Psoas muscle (tissue), 8 donors: ENCODE data around the gene CABCOCO1. TPM values are rescaled to one million over a fixed set of nuclear protein-coding genes. Genes with fewer than 3 reads are reported as not detected.

ENCODE experiments used
- ATAC-seq, 4 donors: fragments of 200-7000 bp; cut with Tn5 transposase; one replicate each; pipeline ENCODE4 v1.9.1; 2020; ENCODE audit warnings: moderate library complexity in 3 of 4, mild to moderate bottlenecking in 2 of 4
- DNase-seq, 2 donors: peaks; one replicate each; pipeline ENCODE4 v3.0.0-alpha.2; 2020
- H3K27ac ChIP-seq: fragments of 200-600 bp; one replicate; pipeline ENCODE4 v1.8.0; 2022
- H3K27me3 ChIP-seq, 3 donors: fragments of 200-600 bp in 1 of 3; one replicate each; pipeline versions ENCODE4 v1.6.1 to v1.8.0; 2013 to 2022; ENCODE audit warnings: low read length in 2 of 3, mild to moderate bottlenecking in 2 of 3, moderate library complexity in 1 of 3; ENCODE audit not compliant: insufficient read depth in 3 of 3
- H3K36me3 ChIP-seq, 2 donors: fragments of 200-600 bp in 1 of 2; one replicate each; pipeline versions ENCODE4 v1.6.1 to v1.8.0; 2013 to 2022; ENCODE audit warnings: low read depth in 1 of 2, mild to moderate bottlenecking in 1 of 2, moderate library complexity in 1 of 2; ENCODE audit not compliant: insufficient read depth in 1 of 2
- H3K4me1 ChIP-seq: fragments of 200-600 bp; one replicate; pipeline ENCODE4 v1.8.0; 2022
- H3K4me3 ChIP-seq: fragments of 200-600 bp; one replicate; pipeline ENCODE4 v1.8.0; 2022; ENCODE audit warnings: mild to moderate bottlenecking
- H3K9me3 ChIP-seq: fragments of 200-600 bp; one replicate; pipeline ENCODE4 v1.8.0; 2022
- whole genome bisulfite sequencing, 3 donors: extraction: QIAGEN DNeasy Blood & Tissue Kit; methylation state at CpG; one replicate each; pipeline versions ENCODE4 v1.1.6 to v1.1.7; 2013; 5-methylcytosine and 5-hydroxymethylcytosine counted together
- intact Hi-C, 2 donors: fragments of 100-400 bp; cut with DNase I; formaldehyde crosslinking; loops; one replicate each; pipeline versions ENCODE4 v1.11.0 to v1.14.2; 2022
- polyA plus RNA-seq, 3 donors: library from polyadenylated mRNA; stranded (reverse); fragments of 200-250 nt; gene quantifications; one replicate each; pipeline ENCODE4 v1.2.3, GENCODE V29; 2013
- total RNA-seq, 4 donors: library from RNA; stranded (reverse); fragmentation: NEBNext Ultra II Directional in 2 of 4; extraction: Animal tissue kit (Norgen Biotek cat#: 25700) in 2 of 4; gene quantifications; one replicate each; pipeline versions ENCODE4 v1.2.1 to v1.2.4, GENCODE V29; 2021 to 2023
- TF ChIP-seq, protein P1 (sequence below): fragments of 200-600 bp; IDR thresholded peaks from one replicate; pipeline ENCODE4 v1.8.0; 2022; ENCODE audit warnings: antibody characterized with exemption
- donor health status: healthy with polysubstance abuse.
- donor health status: DM: no; HTN: no; CAD: no; lungs with moderate emphysema.
- donor health status: Bipolar disorder and iron deficiency.
- donor health status: healthy.
- donor health status: DM: yes; HTN: yes; CAD: no.
- donor health status: DM: no; HTN: no; CAD: no.
- donor health status: DM: no; HTN: no; CAD: no.
- donor health status: DM: yes; HTN: yes; CAD: no.

Gene CABCOCO1
- total and polyA plus RNA-seq, 7 donors = 0.03 to 0.04 TPM; not detected in 5

DNA sequence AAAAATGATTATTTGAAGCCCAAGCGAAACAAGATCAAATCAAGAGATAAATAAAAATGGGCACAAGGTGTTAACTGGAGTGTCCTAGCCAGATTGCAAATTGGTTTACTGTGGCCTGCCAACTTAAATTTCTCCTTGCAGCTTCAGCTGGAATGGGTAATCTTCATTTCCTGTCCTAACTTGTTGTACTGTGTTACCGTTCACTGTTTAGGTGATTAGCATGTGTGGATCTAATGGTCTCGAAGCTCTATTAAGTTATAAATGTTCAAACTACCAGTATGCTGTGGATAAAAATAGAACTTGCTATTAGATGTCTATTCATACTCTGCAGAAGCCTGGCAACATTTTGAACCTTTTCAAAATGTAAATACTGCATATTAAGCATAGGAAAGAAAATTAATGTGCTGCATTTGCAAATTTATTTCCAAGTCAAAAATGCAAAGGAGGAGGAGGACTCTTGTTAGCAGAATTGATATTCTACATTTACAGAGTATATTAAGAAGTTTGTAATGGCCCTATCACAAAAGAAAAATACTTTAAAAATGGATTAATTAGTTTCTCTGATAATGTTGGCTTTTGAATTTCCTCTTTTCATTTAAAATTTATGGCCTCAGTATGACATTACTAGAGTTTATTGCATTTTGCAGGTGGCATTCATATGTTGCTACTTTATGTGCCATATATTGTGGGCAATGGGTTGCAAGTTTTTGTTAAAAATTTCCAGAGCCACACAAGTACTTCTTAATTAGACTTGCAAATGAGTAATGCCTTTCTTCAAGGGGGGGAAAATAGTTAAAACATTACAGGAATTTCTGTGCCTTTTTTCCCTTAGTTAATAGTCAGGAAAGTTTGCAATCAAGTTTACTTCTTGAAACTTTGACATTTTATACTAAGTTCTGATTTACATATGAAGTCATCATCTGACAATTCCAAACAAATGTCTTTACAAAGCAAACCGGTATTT lies 92.1 kb downstream of the CABCOCO1 start:
- Histone ChIP-seq H3K4me1 (peaks cover 11% of the 10 kb centered on the region), H3K36me3 (no peaks in the 10 kb centered on the region), H3K27ac (no peak overlapping the region), H3K27me3 (no peaks in the 10 kb centered on the region), H3K4me3 (no peak overlapping the region), H3K9me3 (no peaks in the 10 kb centered on the region)
- intact Hi-C loops = loop anchor here (5.0 to 10.0 kb wide), 2 partner anchors 490 to 492 kb away; no protein-coding TSS in a partner anchor
- TF ChIP-seq, protein P1, sequence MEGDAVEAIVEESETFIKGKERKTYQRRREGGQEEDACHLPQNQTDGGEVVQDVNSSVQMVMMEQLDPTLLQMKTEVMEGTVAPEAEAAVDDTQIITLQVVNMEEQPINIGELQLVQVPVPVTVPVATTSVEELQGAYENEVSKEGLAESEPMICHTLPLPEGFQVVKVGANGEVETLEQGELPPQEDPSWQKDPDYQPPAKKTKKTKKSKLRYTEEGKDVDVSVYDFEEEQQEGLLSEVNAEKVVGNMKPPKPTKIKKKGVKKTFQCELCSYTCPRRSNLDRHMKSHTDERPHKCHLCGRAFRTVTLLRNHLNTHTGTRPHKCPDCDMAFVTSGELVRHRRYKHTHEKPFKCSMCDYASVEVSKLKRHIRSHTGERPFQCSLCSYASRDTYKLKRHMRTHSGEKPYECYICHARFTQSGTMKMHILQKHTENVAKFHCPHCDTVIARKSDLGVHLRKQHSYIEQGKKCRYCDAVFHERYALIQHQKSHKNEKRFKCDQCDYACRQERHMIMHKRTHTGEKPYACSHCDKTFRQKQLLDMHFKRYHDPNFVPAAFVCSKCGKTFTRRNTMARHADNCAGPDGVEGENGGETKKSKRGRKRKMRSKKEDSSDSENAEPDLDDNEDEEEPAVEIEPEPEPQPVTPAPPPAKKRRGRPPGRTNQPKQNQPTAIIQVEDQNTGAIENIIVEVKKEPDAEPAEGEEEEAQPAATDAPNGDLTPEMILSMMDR = no peak
- no peak for DNase-seq
- WGBS, 3 donors = 30 to 44% (median 38%) methylated on average over 4 of the region's 4 CpGs
- no peak for ATAC-seq

DNA sequence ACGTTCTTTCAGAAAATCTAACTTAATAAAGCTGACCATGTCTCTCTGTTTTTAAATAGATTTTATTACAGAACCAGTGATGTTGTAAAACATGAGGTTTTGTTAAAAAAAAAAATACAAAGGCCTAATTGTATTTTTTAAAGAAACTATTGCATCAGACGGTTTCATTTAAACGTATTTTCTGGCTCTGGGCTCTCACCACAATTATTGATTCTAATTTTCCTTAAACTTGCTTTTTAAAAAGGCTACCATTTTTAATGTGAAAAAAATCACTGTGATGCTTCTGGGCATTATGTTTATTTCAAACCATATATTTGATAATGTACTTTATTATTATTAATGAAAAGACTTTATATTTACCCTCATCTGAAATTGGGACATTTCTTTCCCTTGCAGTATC lies 94.3 kb downstream of the CABCOCO1 start:
- intact Hi-C loops = loop anchor here in 1 of 2 donors (10.0 kb wide), 1 partner anchor 488 kb away; no protein-coding TSS in a partner anchor
- no peak for ATAC-seq

DNA sequence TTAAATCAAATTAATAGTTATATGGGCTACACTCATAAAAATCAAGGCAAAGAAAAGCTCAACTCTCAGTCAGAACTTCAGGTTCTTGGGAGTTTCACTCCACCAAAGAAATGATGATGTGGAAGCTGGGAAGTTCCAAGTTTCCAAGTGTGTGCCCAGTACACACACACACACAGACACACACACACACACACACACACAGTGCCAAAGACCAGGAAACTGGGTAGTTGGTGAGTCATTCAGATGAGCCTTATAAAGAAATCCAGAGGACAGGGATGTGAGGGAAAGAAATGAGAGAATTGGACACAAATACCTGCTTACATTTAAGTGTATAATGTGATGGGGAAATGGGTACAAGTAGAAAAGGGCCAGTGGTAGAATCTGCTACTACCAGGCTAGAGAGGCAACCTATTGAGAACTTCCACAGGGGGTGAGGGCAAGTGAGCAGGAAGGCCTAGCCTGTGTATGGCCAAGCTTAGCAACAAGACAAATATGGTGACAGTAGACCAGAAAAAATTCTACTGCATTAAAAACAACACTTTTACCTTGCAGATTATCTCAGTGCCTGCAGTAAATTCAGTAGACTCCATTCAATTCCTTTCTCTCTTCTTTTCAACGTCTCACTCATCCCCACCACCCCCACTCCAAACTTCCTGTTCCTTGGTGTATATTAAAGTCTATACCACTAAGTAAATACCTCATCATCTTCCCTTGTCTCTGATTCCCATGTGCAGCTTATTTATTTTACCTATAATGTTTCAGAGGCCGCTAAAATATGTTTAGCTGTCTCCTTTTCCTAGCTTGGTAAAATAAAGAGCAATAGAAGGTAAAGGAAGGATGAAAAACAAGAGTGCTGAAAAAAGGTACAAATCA lies 95.0 kb downstream of the CABCOCO1 start:
- no peak for ATAC-seq
- intact Hi-C loops = loop anchor here (1.0 to 10.0 kb wide), 2 partner anchors 39 to 487 kb away; no protein-coding TSS in a partner anchor

More for the DNA sequence above, 94.3 kb downstream of the CABCOCO1 start:
- DNase-seq = no peak
- Histone ChIP-seq H3K9me3 (no peaks in the 10 kb centered on the region), H3K27me3 (no peaks in the 10 kb centered on the region), H3K4me3 (no peak overlapping the region), H3K27ac (no peak overlapping the region), H3K36me3 (no peaks in the 10 kb centered on the region), H3K4me1 (peaks cover 9% of the 10 kb centered on the region)
- WGBS, 3 donors = 58 to 79% (median 63%) methylated on average over 3 of the region's 3 CpGs
- TF ChIP-seq, protein P1 = no peak

DNA sequence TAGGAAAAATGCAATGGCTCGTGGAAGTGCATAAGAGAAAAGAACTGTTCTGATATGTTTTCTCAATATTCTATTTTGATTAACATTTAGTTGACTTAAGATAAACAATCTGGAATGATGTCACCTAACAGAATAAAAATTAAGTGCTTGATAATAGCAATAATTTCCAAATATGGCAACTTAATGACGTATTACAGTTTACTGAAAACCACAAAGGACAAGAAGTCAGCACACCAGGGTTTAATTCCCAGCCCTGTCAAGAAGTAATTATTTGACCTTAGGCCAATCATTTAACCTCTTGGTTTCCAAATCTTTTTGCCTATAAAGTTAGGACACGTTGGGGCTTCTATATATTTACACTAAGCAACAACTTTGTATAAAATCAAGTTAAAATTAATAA lies 95.7 kb downstream of the CABCOCO1 start:
- DNase-seq (no peak), ATAC-seq (no peak)
- Histone ChIP-seq H3K4me1 (no peaks in the 10 kb centered on the region), H3K36me3 (no peaks in the 10 kb centered on the region), H3K27ac (no peak overlapping the region), H3K27me3 (no peaks in the 10 kb centered on the region), H3K9me3 (no peaks in the 10 kb centered on the region), H3K4me3 (no peak overlapping the region)
- TF ChIP-seq, protein P1 = no peak
- intact Hi-C loops = loop anchor here (1.0 to 10.0 kb wide), 2 partner anchors 38 to 486 kb away; no protein-coding TSS in a partner anchor
- 63 to 77% (median 70%) methylated on average over 3 of the region's 3 CpGs for WGBS, 3 donors

More for the DNA sequence above, 95.0 kb downstream of the CABCOCO1 start:
- Histone ChIP-seq H3K9me3 (no peaks in the 10 kb centered on the region), H3K27ac (no peak overlapping the region), H3K4me3 (no peak overlapping the region), H3K27me3 (no peaks in the 10 kb centered on the region), H3K4me1 (peaks cover 1% of the 10 kb centered on the region), H3K36me3 (no peaks in the 10 kb centered on the region)
- WGBS, 3 donors = 77 to 81% (median 79%) methylated on average over 2 of the region's 2 CpGs
- no peak for DNase-seq
- TF ChIP-seq, protein P1 = no peak
